ENCODE measurements around the gene MPP3.

The MPP3 gene

DNA sequence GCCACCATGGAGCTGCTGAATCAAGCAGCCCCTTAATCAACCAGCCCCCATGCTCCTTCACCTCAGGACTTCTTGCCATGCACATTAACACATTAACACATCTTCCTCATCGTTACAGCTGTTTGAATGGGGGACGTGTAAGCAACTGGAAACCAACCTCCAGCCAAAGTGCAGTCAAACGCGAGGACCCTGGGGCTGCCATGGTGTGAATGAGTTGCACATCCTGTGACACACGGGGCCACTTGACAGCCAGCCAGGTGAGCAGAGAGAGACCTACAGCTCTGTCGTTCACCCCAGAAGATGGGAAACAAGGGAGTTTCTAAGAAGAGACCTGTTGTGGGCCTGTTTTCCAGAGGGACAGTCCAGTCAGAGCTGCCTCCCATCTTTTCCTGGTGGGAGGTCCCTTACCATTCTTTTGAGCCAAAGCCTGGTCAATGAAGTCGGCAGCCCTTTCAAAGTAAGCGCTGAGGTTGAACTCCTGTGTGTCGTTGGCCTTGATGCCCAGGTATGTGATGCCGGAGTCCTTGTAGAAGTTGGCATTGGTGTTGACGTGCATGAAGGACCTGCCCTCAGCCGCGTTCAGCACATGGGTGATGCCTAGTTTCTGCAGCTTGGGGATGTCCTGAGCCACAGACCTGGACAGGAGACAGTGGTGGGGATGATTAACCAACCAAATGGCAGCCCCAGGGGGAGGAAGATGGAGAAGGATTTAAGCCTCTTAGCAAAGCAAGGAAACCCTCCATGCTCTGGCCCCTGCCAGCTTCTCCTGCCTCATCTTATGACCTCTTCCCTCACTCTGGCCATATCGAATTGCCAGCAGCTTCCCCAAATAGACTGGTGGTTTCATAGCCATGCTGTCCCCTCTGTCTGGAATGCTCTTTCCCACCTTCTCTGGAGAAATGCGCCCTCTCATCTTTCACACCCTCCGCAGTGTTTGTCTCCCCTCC is 58.4 kb downstream of the MPP3 start:
- no peak for DNase-seq (ENCODE audit: low read depth in 1 of 2, low spot score in 1 of 2)

DNA sequence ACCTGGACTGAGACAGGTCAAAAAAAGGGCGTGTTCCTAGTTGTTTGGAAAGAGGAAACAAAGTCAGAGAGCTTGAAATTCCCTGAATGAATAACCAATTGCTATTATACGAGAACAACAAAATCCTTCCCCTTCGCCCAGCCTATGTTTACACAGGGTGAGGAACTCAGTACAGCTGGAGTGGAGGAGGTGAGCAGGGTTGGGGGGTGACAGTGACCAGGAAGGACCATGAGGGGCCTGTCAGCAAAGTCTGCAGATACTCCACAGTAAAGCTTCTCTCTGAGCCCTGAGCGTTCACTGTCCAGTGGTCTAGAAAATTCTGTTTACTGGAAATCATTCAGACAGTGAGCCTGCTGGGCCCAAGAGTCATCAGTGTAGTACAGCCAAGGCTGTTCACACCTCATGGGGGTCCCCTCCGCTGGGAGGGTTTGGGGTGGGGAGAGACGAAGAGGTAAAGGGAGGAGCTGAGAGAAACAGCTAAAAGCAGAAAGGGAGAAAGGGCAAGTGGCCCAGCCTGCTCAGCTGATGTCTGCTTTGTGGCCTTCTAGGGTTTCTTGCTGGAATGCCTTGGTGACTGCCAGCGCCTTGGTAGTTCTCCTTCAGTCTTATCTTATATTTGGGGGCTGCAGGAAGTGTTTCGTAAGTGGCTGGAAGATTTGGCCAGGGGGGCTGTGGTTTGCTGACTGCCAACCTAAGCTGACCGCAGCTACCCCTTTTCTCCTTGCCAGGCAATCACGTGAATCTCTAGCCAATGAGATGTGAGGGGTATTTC is 59.9 kb downstream of the MPP3 start:
- no peak for DNase-seq (ENCODE audit: low read depth in 1 of 2, low spot score in 1 of 2)

DNA sequence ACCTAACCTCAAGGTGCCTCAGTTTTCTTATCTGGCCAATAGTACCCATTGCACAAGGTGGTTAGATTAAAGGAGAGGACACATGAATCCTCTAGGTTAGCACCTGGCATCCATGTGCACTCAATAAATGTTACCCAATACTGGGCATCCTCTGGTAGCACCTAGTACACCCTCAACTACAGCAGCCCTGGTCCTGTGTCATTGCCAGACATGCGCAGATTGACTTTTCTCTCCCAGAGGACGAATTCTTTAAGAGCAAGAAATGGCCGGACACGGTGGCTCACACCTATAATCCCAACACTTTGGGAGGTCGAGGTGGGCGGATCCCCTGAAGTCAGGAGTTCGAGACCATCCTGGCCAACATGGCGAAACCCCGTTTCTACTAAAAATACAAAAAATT is 61.5 kb downstream of the MPP3 start:
- DNase-seq (ENCODE audit: low read depth in 1 of 2, low spot score in 1 of 2): no peak

DNA sequence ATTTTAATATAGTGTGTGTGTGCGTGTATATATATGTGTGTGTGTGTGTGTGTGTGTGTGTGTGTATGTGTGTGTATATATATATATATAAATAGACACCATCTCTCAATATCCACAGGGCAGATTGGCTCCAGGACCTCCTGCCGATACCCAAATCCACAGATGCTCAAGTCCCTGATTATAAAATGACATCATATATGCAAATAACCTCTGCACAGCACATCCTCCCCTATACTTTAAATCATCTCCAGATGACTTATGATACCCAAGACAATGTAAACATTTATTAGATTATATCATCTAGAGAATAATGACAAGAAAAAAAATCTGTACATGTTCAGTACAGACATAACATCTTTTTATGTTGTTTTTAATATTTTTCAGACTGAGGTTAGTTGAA is 62.0 kb downstream of the MPP3 start:
- no peak for DNase-seq (ENCODE audit: low read depth in 1 of 2, low spot score in 1 of 2)

DNA sequence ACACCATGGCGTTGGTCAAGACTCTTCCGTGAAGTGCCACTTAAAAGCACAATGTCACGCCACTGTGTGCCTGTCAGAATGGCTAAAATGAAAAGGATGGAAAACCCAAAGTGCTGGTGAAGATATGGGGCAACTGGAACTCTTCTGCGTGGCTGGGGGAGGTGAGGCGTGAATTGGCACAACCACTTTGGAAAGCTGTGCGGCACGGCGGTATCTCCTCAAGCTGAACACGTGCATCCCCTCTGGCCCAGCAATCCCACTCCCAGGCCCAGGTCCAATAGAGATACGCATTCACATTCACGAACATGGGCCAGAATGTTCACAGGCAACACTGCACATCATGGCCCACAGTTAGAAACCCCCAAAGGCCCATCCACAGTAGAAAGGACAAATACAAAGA is 63.1 kb downstream of the MPP3 start:
- no peak for DNase-seq (ENCODE audit: low read depth in 1 of 2, low spot score in 1 of 2)

DNA sequence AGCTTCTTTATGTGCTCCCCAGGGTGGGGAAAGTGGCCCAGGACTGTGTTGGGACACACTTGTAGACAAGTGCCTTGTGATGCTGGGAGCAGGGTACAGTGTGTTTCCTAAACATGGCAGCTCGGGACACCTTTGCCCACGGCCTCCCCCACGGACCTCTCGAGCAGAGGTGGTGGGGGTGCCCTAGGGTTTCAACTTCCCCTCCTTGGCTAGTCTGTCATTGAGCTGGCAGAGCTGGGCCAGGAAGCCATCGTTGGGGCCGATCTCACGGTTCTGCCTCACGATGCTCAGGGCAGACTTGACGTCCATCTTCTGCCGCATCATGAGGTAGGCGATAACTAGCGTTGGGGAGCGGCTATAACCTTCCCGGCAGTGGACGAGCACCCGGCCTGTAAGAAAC is 63.5 kb downstream of the MPP3 start:
- DNase-seq (ENCODE audit: low read depth in 1 of 2, low spot score in 1 of 2): no peak

DNA sequence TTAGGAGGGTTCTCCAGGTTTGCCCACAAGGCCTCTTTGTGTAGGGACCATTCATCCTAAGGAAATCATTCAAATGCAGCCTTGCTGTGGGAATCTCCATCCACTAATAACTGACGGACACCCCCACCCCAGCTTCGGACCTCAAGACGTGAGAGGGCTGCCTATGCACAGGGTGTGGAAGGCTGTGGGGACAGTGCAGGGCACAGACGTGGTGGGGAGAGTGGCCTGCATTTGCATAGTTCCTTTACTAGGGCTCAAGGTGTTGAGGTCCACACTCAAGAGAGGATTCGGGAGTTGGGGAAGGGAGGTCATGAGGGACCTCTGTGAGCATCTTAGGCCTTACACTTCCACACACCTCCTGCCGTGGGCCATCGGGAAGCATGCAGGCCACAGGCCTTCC is 64.0 kb downstream of the MPP3 start:
- no peak for DNase-seq (ENCODE audit: low read depth in 1 of 2, low spot score in 1 of 2)

DNA sequence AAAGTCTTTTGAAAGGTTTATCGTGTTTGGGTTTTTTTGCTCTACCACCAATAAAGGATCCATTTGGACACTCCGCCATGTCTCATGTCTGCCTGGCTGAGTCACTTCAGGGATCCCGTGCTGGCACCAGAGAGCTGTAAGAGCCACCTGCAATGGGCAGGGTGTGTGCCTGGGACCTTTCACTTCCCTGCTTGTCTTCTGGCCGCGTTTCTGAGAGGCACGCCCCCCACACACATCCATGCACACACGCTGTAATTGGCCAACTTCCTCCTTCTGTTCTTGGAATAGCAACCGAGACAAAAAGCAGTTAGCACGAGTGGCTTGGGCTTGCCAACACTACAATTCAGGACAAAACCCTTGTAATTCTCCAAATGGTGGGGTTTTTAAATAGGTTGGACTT is 64.6 kb downstream of the MPP3 start:
- no peak for DNase-seq (ENCODE audit: low read depth in 1 of 2, low spot score in 1 of 2)

DNA sequence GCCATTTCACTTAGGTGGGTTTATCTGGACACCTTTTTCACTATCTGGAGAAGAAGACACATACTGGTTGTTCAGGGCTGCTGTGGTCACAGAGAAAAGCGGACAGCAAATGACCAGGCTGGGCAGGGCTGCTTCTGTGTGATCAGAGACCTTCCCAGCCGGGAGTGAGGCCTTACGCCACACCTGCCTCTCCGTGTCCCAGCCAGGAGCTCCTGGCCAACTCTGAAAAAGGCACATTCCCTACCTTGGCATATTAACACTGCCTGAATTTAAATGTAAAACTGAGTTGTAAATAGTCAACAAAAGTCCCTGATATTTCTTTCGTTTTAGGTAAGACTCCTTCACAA is 65.3 kb downstream of the MPP3 start:
- no peak for DNase-seq (ENCODE audit: low read depth in 1 of 2, low spot score in 1 of 2)

DNA sequence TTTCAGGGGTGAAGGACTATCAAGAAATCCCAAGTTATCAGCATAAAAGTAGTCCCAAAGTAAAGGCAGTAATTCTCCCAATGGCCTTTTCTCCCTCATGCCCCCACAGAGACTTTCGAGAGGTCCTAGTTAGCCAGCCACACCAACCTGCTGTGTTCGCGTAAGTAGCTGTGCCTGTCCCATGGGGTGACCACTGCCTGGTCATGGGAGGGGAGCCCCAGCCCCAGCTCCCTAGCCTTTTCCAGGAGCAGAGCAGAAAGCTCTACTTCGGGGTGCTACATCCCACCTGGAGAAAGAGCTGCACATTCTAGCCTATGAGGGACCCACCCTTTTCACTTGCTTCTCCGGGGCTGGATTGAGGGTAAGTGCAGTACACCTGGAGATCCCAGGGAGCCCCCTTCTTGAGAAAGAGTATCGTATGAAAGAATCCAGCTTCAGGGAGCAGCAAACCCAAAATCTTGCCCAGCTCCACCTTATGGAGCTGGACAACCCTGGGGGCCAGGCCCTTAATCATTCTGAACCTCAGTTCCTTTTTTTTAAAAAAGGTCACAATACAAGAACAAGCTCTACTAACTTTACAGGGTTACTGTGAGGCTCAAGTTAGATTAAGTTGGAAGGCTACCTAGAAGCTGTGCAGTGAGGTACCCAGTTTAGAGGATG is 65.8 kb downstream of the MPP3 start:
- DNase-seq (ENCODE audit: low read depth in 1 of 2, low spot score in 1 of 2): no peak

DNA sequence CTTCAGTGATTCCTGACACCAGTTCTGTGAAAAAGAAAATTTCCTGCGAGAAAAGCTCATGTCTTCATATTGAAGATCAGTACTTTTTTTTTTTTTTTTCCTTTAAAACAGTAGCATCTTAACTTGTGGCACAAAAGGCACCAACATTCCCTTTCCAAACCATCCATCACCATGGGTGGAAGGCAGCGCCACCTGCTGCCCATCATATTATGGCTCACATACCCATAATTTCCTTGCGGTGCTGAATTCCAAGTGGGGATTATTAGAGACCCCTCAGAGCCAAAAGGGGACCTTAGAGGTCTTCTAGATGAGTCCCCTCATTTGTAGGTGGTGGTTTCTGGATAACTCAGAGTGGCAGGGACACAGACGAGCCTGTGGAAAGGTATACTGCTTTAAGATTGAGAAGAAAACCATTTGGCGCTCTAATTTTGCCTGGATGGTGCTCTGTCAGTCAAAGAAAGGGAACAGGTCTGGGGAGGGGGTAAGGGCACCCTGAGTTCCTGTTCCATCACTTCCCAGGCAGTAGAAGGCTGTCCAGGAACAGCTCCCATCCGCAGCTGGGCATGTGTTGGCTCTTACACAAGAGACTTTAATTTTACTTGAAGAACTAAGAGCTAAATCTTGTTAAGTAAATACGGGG is 66.4 kb downstream of the MPP3 start:
- peak; percentile 10 to 14 for DNase-seq (ENCODE audit: low read depth in 1 of 2, low spot score in 1 of 2)

DNA sequence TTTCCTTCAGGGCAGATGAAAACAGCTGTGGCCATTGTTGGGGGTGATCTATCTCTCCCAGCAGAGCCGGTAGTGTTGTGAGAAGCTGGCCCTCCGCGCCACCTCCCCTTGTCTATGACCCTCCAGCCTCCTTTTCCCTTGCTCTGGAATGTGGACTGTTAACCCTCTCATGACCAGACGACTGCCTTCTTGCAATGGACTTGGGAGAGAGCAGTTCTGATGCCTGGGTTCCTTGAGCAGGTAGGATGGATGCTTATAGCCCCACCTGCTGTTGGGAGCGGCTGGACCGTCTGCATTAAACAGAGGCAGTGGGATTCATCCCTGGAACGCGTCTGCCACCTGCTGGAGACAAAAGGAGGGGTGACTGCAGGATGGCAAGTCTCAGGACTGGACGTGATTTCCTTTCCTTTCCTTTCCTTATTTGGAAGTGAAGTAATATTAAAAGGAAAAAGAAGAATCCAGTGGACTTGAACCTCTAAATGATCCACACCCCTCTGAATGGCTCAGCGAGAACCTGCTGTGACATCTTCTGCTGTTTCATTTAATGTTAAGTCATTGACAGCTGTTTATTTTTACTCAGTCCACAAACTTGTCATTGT is 72.6 kb downstream of the MPP3 start:
- peak; percentile 75 to 80 for DNase-seq (ENCODE audit: low read depth in 1 of 2, low spot score in 1 of 2)

DNA sequence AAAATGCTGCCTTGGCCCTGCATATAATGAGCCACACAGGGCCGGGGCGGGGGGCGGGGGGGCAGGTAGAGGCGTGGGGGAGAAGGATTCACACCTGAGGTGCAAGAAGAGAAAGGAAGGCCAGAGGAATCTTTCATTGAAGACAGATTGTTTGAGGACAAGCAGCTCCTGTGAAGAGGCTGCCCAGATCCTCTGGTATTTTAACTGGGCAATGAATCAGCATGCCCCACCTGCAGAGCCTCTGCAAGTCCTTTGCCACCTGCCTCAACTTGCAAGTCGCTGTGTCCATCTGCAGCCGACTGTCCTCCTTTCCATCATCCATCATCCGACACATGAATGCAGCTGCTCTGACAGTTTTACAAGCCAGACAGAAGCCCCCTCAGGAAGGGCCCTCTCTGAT is 73.1 kb downstream of the MPP3 start:
- DNase-seq (ENCODE audit: low read depth in 1 of 2, low spot score in 1 of 2): no peak

DNA sequence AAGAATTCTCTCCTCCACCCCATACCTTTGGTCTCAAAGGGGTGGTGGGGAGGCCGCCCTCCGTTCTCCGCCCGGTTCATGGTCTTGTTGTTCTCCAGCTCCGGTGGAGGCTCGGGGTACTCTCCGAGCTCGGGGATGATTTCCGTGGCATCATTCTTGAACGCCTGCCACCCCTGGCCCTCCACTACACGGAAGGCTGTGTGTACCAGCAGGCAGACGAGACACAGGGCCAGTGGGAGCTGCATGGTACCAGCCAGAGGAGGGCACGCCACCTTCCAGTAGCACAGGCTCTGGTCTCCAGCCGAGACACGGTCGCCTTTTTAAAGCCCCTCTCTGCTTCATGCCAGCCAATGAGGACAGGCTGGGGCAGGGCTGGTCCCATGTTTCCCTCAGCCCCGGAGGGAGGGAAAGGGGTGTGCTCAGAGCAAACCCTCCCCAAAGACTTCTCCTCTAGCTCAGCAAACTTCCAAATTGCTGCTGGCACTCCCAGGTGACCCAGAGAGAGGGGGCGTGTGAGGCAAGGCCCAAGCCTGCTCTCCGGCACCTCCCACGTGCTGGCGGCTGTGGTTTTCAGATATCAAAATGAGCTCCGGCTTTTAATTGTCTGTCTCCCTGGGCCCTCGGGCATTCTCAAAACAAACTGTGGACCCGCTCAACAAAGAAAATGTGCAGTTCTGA is 74.3 kb downstream of the MPP3 start, which contains the start of gene SOST:
Gene SOST, minus strand, starts transcription at position 295 of the 678 bp plus-strand sequence. Its CDS starts 50 bp downstream, at position 245.
- no peak for DNase-seq (ENCODE audit: low read depth in 1 of 2, low spot score in 1 of 2)

DNA sequence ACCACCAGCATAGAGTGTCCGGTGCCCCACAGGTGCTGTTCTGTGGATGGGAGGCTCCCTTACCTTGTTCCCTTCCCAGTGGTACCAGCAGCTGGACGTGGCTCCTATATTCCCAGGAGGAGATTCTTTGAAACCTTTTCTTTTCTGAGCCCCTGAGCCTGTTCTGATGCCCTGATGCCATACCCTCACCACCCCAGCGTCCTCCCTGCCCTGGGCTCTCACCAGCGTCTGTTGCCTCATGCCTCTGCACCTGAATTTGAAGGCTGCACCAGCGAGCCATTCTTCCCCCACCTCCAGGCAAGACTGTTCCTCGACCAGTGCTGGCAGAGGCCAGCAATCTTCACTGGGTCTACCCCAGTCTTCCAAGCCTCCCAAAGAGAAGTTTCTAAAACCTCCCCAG is 74.9 kb downstream of the MPP3 start:
- no peak for DNase-seq (ENCODE audit: low read depth in 1 of 2, low spot score in 1 of 2)

DNA sequence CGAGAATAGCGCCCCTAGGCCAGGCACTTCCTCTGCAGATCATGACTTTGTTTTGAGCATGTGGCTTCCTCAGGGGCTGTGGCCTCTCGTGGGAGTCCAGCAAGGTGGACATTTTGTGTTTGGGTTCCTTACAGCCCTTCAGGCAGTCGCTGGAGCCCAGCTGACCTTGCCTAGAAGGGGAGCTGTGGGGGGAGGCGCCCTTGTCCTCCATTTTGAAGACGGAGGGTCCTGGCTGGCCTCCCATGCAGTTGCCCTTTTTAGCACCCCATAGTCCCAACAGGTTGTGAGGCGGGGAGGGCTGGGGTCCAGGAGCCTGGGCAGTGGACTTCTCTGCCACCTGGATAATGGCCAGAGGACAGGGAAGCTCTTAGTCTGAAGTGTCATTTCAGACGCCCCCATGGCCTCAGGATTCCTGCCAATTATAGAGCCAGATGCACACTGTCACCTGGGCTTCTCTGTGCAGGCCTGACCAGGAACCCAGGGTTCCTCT is 75.7 kb downstream of the MPP3 start:
- DNase-seq (ENCODE audit: low read depth in 1 of 2, low spot score in 1 of 2): no peak

DNA sequence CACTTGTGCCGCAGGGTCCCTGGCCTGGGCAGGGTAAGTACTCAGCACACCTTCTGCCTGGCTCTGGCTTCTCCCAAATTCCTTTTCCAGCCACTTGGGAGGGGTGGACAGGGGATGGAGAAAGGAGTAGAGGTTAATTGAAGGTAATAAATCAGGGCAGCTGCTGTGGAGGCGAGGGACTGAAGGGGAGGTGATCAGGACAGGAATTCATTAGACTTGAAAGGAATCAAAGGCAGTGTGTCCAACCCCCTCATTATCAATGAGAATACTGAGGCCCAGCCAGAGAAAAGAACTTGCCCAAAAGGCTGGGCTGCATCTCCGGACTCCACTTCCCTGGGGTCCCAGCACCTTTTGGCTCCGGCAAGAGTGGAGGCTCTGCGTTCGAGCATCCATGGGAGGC is 76.7 kb downstream of the MPP3 start:
- DNase-seq (ENCODE audit: low read depth in 1 of 2, low spot score in 1 of 2): no peak

DNA sequence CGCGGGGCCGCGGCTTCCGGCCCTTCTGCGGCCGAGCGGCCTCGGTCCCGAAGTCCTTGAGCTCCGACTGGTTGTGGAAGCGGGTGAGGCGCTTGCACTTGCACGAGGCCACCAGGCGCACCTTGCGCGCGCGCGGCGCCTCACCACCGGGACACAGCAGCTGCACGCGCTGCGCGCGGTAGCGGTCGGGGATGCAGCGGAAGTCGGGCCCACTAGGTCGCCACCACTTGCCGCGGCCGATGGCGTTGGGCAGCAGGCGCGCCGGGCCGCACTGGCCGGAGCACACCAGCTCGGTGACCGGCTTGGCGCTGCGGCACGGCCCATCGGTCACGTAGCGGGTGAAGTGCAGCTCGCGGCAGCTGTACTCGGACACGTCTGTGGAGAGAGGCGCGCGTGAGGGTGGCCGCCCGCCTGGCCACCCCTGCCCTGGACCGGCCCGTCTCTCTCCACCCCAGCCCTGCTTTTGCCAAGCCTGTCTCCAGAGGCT is 77.5 kb downstream of the MPP3 start:
- DNase-seq (ENCODE audit: low read depth in 1 of 2, low spot score in 1 of 2): no peak

DNA sequence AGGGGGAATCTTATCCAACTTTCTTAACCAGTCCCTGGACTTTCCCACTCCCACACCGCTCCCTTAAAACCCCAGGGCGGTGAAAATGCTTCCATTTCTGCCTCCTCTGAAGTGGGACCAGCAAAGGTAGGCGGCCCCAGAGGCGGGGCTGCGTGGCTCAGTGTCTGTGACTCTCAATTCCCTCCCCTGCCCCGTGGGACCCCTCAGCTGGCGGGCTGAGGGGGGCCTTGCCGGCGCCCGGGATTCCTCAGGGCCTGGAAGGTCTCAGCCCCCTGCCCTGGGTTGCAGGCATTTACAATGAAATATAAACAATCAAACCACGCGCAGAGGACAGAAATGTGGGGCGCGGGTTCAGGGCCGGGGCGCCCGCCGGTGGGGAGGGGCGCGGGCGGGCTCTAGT is 78.0 kb downstream of the MPP3 start:
- no peak for DNase-seq (ENCODE audit: low read depth in 1 of 2, low spot score in 1 of 2)

DNA sequence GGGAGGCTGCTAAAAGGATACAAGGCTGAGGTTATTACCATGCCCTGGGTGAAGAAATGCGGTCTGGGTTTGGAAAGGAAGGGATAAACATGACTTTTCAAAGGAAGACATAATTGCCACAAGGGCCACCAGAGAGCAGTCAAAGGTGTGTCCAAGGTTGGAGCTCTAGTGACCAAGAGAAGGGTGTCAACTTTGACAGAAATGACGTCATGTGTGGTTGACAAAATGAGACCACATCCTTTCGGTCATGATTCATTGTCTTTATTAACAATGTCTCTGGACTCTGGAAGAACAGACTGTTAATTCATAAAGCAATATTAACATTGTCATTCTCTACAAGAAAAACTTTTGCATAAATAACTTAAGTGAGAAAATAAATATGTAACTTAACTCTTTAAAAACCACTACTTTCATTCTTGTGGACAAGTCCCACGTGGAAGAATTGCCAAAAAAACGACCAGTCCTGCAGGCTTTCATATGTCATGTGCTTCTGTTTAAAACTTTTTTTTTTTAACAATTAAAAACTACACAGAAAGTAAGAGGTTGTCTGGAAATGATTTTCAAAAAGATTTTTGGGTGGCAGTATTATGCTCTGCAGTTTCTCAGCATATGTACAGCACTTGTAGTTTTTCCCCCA is 79.3 kb downstream of the MPP3 start:
- DNase-seq (ENCODE audit: low read depth in 1 of 2, low spot score in 1 of 2): no peak

Data from stimulated activated CD4-positive, alpha-beta T cell treated with anti-CD3 and anti-CD28 coated beads, Interleukin-15, amount 100 ng/mL, for 1 hour (primary cell).